Naive thymus-derived CD8-positive, alpha-beta T cell (primary cell): ENCODE results near the gene GRM8. TPM values are rescaled to one million over a fixed set of nuclear protein-coding genes. Genes with fewer than 3 reads are reported as not detected.

Experiments used
- ATAC-seq, 2 donors: fragments of 150-1000 bp; cut with Tn5 transposase in 1 of 2; sonication (Bioruptor Pico), chemical (Tn5 transposase) in 1 of 2; 1 replicate in 1 of 2; 2 replicates in 1 of 2; pipeline ENCODE4 v1.10.0; 2021; ENCODE audit warnings: mild to moderate bottlenecking in 2 of 2, moderate library complexity in 2 of 2
- POLR2A ChIA-PET: fragments of 350-600 bp; sonication (Branson Sonifier 250); formaldehyde crosslinking; loops from one replicate; lab custom pipeline; 2021; ENCODE audit warnings: antibody characterized with exemption; lab: Charles Lee
- DNase-seq, 10 donors: peaks; one replicate each; pipeline versions ENCODE4 v3.0.0 to v3.0.0-alpha.2; 2020 to 2022
- H3K27ac Mint-ChIP-seq, 10 donors: one replicate each; pipeline ENCODE4 v1.8.0; 2020 to 2022; ENCODE audit warnings: mild to moderate bottlenecking in 10 of 10, mixed read lengths in 10 of 10, moderate library complexity in 4 of 10, inconsistent platforms in 1 of 10
- H3K27me3 Mint-ChIP-seq, 5 donors: one replicate each; pipeline ENCODE4 v1.8.0; 2021 to 2022; ENCODE audit warnings: mixed read lengths in 5 of 5
- H3K36me3 Mint-ChIP-seq, 3 donors: one replicate each; pipeline ENCODE4 v1.8.0; 2020 to 2022; ENCODE audit warnings: mixed read lengths in 3 of 3, mild to moderate bottlenecking in 2 of 3, inconsistent platforms in 1 of 3
- H3K4me1 Mint-ChIP-seq, 4 donors: one replicate each; pipeline ENCODE4 v1.8.0; 2021 to 2022; ENCODE audit warnings: mixed read lengths in 4 of 4
- H3K4me3 Mint-ChIP-seq, 10 donors: one replicate each; pipeline ENCODE4 v1.8.0; 2020 to 2022; ENCODE audit warnings: mild to moderate bottlenecking in 10 of 10, mixed read lengths in 10 of 10, moderate library complexity in 6 of 10, inconsistent platforms in 1 of 10
- H3K9me3 Mint-ChIP-seq, 9 donors: one replicate each; pipeline ENCODE4 v1.8.0; 2020 to 2022; ENCODE audit warnings: mixed read lengths in 9 of 9, mild to moderate bottlenecking in 3 of 9, inconsistent platforms in 1 of 9, moderate library complexity in 1 of 9
- polyA plus RNA-seq, 3 donors: library from polyadenylated mRNA; unstranded; fragments of 300-500 nt; fragmentation: Illumina TruSeq; gene quantifications; one replicate each; pipeline ENCODE4 v1.2.3, GENCODE V29; 2021
- total RNA-seq, 8 experiments: library from RNA in 2 of 8; stranded (reverse) in 2 of 8; gene quantifications; one replicate each; pipeline ENCODE4 v1.2.3 and lab custom pipeline; 2021 to 2026

Gene GRM8
- total and polyA plus RNA-seq, 5 experiments from 2014 or later = not detected

DNA sequence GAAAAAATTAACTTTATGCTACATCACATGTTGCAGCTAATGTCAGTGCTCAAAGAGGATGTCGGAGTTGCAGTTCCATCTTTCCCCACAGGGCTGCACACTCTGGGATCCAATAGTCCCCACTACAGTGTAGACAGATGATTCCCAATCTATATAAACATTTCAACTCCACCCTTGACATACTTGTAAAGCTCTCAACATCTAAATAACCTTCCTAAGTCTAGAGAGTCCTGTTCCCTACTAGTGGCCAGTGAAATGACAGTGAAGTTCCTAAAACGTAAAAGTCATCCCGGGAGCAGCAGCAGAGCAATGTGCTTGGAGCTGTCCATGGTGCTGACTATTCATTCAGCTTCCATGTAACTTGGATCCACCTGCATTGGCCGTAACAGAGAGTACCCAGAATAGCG lies 145.1 kb downstream of the GRM8 start:
- peaks cover 0 to 3% (median 0%) of the 10 kb centered on the region in 3 donors for H3K36me3 Mint-ChIP-seq
- ATAC-seq (no peak), DNase-seq (peak in 6 of 10 donors; percentile 4 to 44 (median 18))
- H3K4me3 Mint-ChIP-seq = no peak overlapping the region
- no peaks in the 10 kb centered on the region for H3K4me1 Mint-ChIP-seq
- POLR2A ChIA-PET = no interaction called here
- H3K9me3 Mint-ChIP-seq = peaks cover 0 to 38% (median 10%) of the 10 kb centered on the region in 9 donors
- peak overlapping the region in 1 of 10 donors; percentile 72 for H3K27ac Mint-ChIP-seq
- peaks cover 9 to 43% (median 20%) of the 10 kb centered on the region in 5 donors for H3K27me3 Mint-ChIP-seq

GRCh38 chr7:127093340-127093739 lies 159.4 kb downstream of the GRM8 start:
- POLR2A ChIA-PET = no interaction called here
- H3K36me3 Mint-ChIP-seq = no peaks in the 10 kb centered on the region
- no peak for DNase-seq

GRCh38 chr7:127091620-127092019 lies 161.1 kb downstream of the GRM8 start:
- DNase-seq (no peak), ATAC-seq (no peak)
- POLR2A ChIA-PET = no interaction called here
- H3K9me3 Mint-ChIP-seq = peaks cover 0 to 4% (median 0%) of the 10 kb centered on the region in 9 donors
- H3K4me3 Mint-ChIP-seq = no peak overlapping the region
- H3K27ac Mint-ChIP-seq = no peak overlapping the region
- peaks cover 1 to 46% (median 17%) of the 10 kb centered on the region in 5 donors for H3K27me3 Mint-ChIP-seq
- no peaks in the 10 kb centered on the region for H3K36me3 Mint-ChIP-seq
- H3K4me1 Mint-ChIP-seq = no peaks in the 10 kb centered on the region

More at GRCh38 chr7:127093340-127093739, 159.4 kb downstream of the GRM8 start:
- Mint-ChIP-seq H3K9me3 (peaks cover 0 to 4% (median 0%) of the 10 kb centered on the region in 9 donors), H3K4me3 (no peak overlapping the region), H3K4me1 (no peaks in the 10 kb centered on the region), H3K27ac (no peak overlapping the region), H3K27me3 (peaks cover 1 to 39% (median 14%) of the 10 kb centered on the region in 5 donors)
- ATAC-seq = no peak

- H3K9me3 Mint-ChIP-seq = peaks cover 0 to 5% (median 0%) of the 10 kb centered on the region in 9 donors
- H3K4me1 Mint-ChIP-seq = no peaks in the 10 kb centered on the region
- ATAC-seq (no peak), DNase-seq (no peak)
- no peak overlapping the region for H3K4me3 Mint-ChIP-seq
- POLR2A ChIA-PET = no interaction called here
- no peaks in the 10 kb centered on the region for H3K36me3 Mint-ChIP-seq
- H3K27ac Mint-ChIP-seq = no peak overlapping the region
- H3K27me3 Mint-ChIP-seq = peaks cover 1 to 41% (median 18%) of the 10 kb centered on the region in 5 donors
Measured at GRCh38 chr7:127089146-127089545, 163.6 kb downstream of the GRM8 start.

- H3K27me3 Mint-ChIP-seq = peaks cover 2 to 38% (median 14%) of the 10 kb centered on the region in 5 donors
- POLR2A ChIA-PET = no interaction called here
- no peak overlapping the region for H3K27ac Mint-ChIP-seq
- DNase-seq (no peak), ATAC-seq (no peak)
- peaks cover 0 to 10% (median 0%) of the 10 kb centered on the region in 9 donors for H3K9me3 Mint-ChIP-seq
- H3K4me1 Mint-ChIP-seq = no peaks in the 10 kb centered on the region
- no peaks in the 10 kb centered on the region for H3K36me3 Mint-ChIP-seq
- no peak overlapping the region for H3K4me3 Mint-ChIP-seq
Measured at GRCh38 chr7:127081539-127081938, 171.2 kb downstream of the GRM8 start.

DNA sequence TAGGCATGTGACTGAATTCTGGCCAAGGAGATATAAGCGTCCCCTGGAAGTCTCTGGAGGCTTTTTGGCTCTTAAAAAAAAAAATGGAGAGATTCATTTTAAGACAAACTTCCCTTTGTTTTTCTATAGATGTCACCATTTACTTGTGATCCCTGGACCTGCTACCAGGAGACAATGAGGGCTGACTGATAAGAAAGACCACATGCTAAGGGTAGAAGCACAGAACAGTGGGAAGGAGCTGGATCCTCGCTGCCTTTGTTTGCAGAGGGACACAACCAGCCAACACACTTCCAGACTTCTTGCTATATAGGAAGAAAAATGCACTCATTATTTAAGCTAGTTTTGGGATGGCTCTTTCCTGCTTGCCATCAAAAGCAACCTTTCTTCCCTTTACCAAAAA lies 172.2 kb downstream of the GRM8 start:
- DNase-seq (no peak), ATAC-seq (no peak)
- POLR2A ChIA-PET = no interaction called here
- Mint-ChIP-seq H3K4me3 (no peak overlapping the region), H3K4me1 (no peaks in the 10 kb centered on the region), H3K36me3 (no peaks in the 10 kb centered on the region), H3K27me3 (peaks cover 2 to 34% (median 13%) of the 10 kb centered on the region in 5 donors), H3K27ac (no peak overlapping the region), H3K9me3 (peaks cover 0 to 8% (median 0%) of the 10 kb centered on the region in 9 donors)

DNA sequence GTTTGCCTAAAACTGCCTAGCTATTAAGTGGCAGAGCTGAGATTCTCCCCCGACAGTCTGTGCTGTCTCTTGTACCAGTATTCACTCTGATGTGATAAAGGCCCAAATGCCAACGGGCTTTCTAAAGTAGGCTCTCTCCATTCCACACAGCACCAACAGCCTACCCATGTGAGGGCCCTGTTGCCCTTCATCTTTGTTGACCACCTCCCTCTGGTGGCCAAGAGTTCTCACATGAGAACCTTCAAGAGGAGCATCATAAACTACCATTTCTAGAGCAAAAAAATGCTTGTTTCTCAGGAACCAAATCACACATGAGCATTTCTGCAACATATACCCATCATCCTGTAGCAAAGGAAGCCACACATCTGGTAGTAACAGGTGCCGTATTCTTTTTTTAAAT lies 185.8 kb downstream of the GRM8 start:
- Mint-ChIP-seq H3K4me1 (no peaks in the 10 kb centered on the region), H3K36me3 (peaks cover 0 to 19% (median 0%) of the 10 kb centered on the region in 3 donors), H3K9me3 (peaks cover 4 to 29% (median 17%) of the 10 kb centered on the region in 9 donors), H3K4me3 (no peak overlapping the region), H3K27me3 (peaks cover 6 to 30% (median 9%) of the 10 kb centered on the region in 5 donors), H3K27ac (no peak overlapping the region)
- no peak for DNase-seq
- no peak for ATAC-seq
- POLR2A ChIA-PET = no interaction called here

GRCh38 chr7:127059475-127059874 lies 193.3 kb downstream of the GRM8 start:
- ATAC-seq = no peak
- peaks cover 4 to 24% (median 14%) of the 10 kb centered on the region in 9 donors for H3K9me3 Mint-ChIP-seq
- H3K4me1 Mint-ChIP-seq = no peaks in the 10 kb centered on the region

GRCh38 chr7:127057918-127058317 lies 194.8 kb downstream of the GRM8 start:
- POLR2A ChIA-PET = no interaction called here
- no peak for DNase-seq
- Mint-ChIP-seq H3K9me3 (peaks cover 0 to 11% (median 4%) of the 10 kb centered on the region in 9 donors), H3K4me1 (no peaks in the 10 kb centered on the region), H3K36me3 (peaks cover 0 to 6% (median 0%) of the 10 kb centered on the region in 3 donors), H3K4me3 (no peak overlapping the region), H3K27ac (no peak overlapping the region), H3K27me3 (peaks cover 9 to 12% (median 11%) of the 10 kb centered on the region in 5 donors)
- ATAC-seq = no peak

More at GRCh38 chr7:127059475-127059874, 193.3 kb downstream of the GRM8 start:
- POLR2A ChIA-PET = no interaction called here
- Mint-ChIP-seq H3K4me3 (no peak overlapping the region), H3K27me3 (peaks cover 11 to 23% (median 13%) of the 10 kb centered on the region in 5 donors), H3K36me3 (peaks cover 0 to 17% (median 0%) of the 10 kb centered on the region in 3 donors), H3K27ac (no peak overlapping the region)
- no peak for DNase-seq

GRCh38 chr7:127056202-127056601 lies 196.5 kb downstream of the GRM8 start:
- H3K36me3 Mint-ChIP-seq = no peaks in the 10 kb centered on the region
- no peaks in the 10 kb centered on the region for H3K9me3 Mint-ChIP-seq
- no peak overlapping the region for H3K4me3 Mint-ChIP-seq
- POLR2A ChIA-PET = no interaction called here
- ATAC-seq (no peak), DNase-seq (no peak)
- H3K27me3 Mint-ChIP-seq = peaks cover 0 to 5% (median 0%) of the 10 kb centered on the region in 5 donors
- no peaks in the 10 kb centered on the region for H3K4me1 Mint-ChIP-seq
- H3K27ac Mint-ChIP-seq = no peak overlapping the region

GRCh38 chr7:127047521-127047920 lies 205.2 kb downstream of the GRM8 start:
- H3K27ac Mint-ChIP-seq = no peak overlapping the region
- H3K27me3 Mint-ChIP-seq = peaks cover 2 to 24% (median 12%) of the 10 kb centered on the region in 5 donors
- no peak for DNase-seq
- POLR2A ChIA-PET = no interaction called here
- no peak overlapping the region for H3K4me3 Mint-ChIP-seq
- no peak for ATAC-seq
- no peaks in the 10 kb centered on the region for H3K36me3 Mint-ChIP-seq
- no peaks in the 10 kb centered on the region for H3K4me1 Mint-ChIP-seq
- peaks cover 0 to under 1% (median 0%) of the 10 kb centered on the region in 9 donors for H3K9me3 Mint-ChIP-seq

- ATAC-seq = no peak
- no peak overlapping the region for H3K27ac Mint-ChIP-seq
- peaks cover 0 to 12% (median 7%) of the 10 kb centered on the region in 9 donors for H3K9me3 Mint-ChIP-seq
- H3K4me3 Mint-ChIP-seq = no peak overlapping the region
- no peaks in the 10 kb centered on the region for H3K4me1 Mint-ChIP-seq
- POLR2A ChIA-PET = no interaction called here
- H3K36me3 Mint-ChIP-seq = peaks cover 0 to 5% (median 0%) of the 10 kb centered on the region in 3 donors
- H3K27me3 Mint-ChIP-seq = peaks cover 6 to 28% (median 21%) of the 10 kb centered on the region in 5 donors
- no peak for DNase-seq
Measured at GRCh38 chr7:127041689-127042452, 210.9 kb downstream of the GRM8 start.

DNA sequence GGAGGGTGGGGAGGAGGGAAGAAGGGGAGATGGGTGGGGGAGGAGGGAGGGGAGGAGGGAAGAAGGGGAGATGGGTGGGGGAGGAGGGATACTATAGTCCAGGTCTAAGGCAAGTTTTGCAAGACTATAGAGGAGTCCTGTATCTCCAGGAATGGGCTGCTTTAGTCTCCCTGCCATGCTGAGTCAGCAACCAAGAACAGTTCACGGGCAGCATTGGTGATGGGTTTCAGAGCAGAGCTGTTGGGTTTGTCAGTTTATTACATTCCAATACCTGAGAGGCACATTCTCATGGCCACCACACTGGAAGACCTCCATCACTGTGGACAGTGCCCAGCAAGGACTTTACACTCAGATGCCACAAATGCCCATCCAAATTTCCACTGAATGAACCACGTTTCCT lies 212.7 kb downstream of the GRM8 start:
- Mint-ChIP-seq H3K27me3 (peaks cover 13 to 39% (median 26%) of the 10 kb centered on the region in 5 donors), H3K36me3 (peaks cover 0 to 5% (median 0%) of the 10 kb centered on the region in 3 donors), H3K4me1 (no peaks in the 10 kb centered on the region), H3K4me3 (no peak overlapping the region), H3K9me3 (peaks cover 0 to 12% (median 7%) of the 10 kb centered on the region in 9 donors), H3K27ac (no peak overlapping the region)
- ATAC-seq (no peak), DNase-seq (no peak)
- POLR2A ChIA-PET = no interaction called here
